Activated CD4-positive, CD25-positive, alpha-beta regulatory T cell treated with anti-CD3 and anti-CD28 coated beads, Interleukin-2, amount 50 U/mL, for 16 hours (primary cell): ENCODE measurements around the gene MT1B.
A peak's percentile ranks its signal among the peaks of the same experiment; 100 is the strongest.
"Not testable (repeated sequence)": the region's sequence is repeated elsewhere in the genome, so short reads cannot be mapped to it uniquely, and the experiment has no call there.

ENCODE experiments used
- DNase-seq: peaks from one replicate; pipeline ENCODE4 v3.0.0-alpha.2; 2020; ENCODE audit warnings: low read depth, low spot score

Gene MT1B

GRCh38 chr16:56637814-56638750 lies 13.6 kb upstream of the MT1B start, which contains the start of gene MT1A:
TSS of gene MT1A (plus strand) at chr16:56638666. CDS start at chr16:56638739, 73 bp downstream.
- no peak for DNase-seq

DNA sequence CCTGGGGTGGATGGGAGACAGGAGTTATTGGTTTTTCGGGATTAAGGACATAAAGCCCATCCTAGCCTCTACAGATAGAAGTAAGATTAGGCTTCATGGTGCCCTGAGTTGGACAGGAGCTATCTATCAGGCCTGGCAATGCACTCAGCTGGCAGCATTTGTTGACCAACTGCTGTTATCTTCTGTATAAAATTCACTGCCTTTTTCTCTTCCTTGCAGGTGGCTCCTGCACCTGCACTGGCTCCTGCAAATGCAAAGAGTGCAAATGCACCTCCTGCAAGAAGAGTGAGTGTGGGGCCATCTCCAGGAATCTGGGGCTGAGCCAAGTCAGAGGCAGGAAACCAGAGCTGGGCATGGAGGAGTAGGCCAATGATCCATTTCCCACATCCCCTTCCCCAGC lies 12.6 kb upstream of the MT1B start:
- DNase-seq = no peak

- DNase-seq = no peak
These were observed 11.6 kb upstream of the MT1B start for GRCh38 chr16:56640076-56640475.

- no peak for DNase-seq
These were observed 10.5 kb upstream of the MT1B start for GRCh38 chr16:56641166-56641565.

- peak; percentile 24 for DNase-seq
These were observed 8.5 kb upstream of the MT1B start for GRCh38 chr16:56643080-56643778.

- DNase-seq = no peak
These were observed 7.9 kb upstream of the MT1B start for GRCh38 chr16:56643833-56644232.

DNA sequence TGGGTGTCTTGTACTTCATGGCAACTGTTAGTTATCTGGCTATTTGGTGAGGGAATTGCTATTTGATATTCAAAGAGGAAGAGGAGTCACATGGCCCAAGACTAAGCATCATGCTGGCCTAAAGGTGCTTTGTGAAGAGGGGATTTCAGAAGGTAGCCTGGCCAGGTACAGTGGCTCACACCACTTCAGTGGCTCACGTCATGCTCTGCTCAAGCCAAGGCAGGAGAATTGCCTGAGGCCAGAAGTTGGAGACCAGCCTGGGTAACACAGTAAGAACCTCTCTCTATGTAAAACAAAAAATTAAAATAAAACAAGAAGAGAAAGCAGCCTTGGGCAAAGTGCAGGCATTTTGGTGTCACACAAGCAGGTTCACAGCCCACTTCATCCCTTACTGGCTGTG lies 6.4 kb upstream of the MT1B start:
- no peak for DNase-seq

GRCh38 chr16:56645838-56646237 lies 5.8 kb upstream of the MT1B start:
- DNase-seq = no peak

DNA sequence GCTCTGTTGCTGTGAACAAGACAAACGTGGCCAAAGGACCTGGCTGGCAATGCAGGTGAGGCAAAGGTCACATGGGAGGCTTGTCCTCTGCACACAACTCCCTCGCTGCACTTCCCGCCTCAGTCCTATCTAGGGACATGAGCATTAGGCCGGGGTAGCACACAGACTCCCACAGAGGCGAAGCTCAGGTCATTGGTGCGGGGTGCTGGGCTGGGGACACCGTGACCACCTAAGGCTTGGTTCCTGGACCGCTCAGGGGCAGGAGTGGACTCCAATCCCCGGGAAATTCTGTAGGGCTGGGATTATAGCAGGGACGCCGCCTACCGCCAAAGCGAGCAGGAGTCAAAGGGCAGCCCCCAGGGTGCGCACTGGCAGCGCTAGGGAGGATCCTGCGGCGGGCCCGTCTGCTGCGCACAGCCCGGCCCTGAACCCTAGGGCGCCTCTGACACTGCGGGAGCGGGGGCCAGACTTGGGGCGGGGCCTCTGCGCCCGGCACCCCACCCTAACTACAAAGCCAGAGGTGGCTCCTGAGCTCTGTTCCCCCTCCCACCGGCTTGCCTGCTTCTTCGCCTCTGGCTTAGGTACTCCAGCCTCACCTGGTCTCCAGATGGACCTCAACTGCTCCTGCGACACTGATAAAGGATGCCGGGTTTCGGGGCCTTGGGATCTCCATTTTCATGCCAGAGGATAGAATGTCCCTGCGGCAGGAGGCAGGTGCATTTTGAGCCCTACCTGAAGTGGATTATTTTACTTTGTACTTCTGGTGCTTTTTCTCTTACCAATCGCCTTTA lies 3.9 kb upstream of the MT1B start:
- DNase-seq = no peak

DNA sequence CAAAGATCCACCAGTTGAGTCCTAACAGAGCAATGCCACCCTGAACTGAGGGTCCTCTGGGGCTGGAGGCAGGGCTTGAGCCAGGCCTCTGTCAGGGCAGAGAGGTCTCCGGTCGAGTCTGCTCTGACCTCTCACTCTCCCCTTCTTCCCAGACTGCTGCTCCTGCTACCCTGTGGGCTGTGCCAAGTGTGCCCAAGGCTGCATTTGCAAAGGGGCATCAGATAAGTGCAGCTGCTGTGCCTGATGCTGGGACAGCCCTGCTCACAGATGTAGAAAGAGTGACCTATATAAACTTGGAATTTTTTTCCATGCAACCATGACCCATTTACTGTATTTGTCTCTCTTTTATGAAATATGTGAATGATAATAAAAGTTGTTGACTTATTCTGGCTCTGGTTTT lies 2.4 kb upstream of the MT1B start:
- no peak for DNase-seq

GRCh38 chr16:56649820-56650219 lies 1.9 kb upstream of the MT1B start:
- no peak for DNase-seq

DNA sequence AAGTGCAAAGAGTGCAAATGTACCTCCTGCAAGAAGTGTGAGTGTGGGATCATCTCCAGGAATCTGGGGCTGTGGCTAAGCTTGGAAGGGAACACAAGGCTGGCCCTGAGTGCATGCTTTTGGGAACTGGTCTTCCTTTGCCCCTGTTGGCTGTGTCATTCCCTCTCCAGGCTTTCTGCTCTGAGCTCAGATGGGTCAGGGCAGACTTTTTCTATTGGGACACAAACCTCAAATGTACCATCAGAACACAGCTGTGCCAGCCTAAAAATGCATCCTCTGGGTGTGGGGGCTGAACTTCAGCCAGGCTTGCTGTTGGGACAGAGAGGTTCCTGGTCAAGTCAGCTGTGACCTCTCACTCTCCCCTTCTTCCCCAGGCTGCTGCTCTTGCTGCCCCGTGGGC lies 914 bp downstream of the MT1B start:
- no peak for DNase-seq

DNA sequence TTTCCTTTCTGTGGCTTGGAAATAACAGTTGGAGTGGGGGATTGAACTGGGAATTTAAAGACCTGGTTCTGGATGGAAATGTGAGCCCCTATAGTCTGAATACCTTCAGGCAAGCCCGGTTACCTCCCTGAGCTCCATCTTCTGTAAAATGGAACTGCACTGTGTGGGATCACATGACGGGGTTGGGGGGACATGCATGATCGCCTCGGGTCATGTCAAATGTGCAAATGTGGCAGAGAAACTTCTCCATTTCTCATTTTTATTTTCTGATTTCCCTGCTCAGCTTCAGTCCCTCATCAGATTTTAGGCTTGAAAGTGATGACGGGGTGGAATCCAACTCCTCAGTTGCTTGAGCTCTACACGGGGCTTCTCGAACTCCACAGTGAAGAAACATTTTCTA lies 1.5 kb downstream of the MT1B start:
- no peak for DNase-seq

GRCh38 chr16:56657555-56658326 lies 6.1 kb downstream of the MT1B start, which contains the start of gene MT1F:
TSS of gene MT1F (plus strand) at chr16:56657959. CDS start at chr16:56658059, 100 bp downstream.
- peak; percentile 38 for DNase-seq

DNA sequence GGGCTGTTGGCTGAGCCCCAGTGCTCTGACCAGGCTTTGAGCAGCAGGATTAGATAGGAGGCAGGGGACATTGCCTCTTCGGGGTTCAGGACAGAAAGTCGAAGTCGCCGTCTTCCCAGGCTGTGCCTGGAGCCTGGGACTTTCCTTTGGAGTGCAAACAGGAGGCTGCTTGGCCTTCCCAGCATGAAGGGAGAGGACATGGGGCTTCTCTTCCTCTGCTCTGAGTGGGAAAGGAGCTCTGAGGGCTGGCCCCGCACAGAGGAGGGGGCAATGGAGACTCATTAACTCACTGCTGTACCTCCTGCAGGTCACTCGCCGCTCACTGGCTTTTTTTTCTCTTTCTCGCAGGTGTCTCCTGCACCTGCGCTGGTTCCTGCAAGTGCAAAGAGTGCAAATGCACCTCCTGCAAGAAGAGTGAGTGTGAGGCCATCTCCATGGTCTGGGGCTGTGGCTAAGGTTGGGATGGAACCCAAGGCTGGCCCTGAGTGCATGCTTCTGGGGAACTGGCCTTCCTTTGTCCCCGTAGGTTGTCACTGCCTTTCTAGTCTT lies 6.7 kb downstream of the MT1B start:
- DNase-seq = no peak

- no peak for DNase-seq
These were observed 11.0 kb downstream of the MT1B start for GRCh38 chr16:56662357-56663354.

DNA sequence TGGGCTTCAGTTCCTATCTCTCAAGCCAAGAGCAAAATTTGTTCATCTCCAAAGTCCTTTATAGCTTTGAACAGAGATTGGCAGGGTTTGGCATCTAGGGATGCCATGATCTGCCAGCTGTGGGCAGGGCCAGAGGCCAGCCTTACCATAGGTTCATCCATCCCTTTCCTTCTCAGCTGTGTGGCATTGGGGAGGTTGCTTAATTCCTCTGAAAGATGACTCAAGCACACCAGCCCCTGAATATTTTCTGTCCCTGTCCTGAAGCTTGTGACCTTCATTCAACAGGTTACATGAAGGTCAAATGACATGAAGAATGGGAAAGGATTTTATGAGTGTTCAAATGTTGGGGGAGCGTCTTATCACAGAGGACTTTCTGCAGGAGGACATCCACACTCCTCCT lies 12.8 kb downstream of the MT1B start:
- DNase-seq = no peak

DNA sequence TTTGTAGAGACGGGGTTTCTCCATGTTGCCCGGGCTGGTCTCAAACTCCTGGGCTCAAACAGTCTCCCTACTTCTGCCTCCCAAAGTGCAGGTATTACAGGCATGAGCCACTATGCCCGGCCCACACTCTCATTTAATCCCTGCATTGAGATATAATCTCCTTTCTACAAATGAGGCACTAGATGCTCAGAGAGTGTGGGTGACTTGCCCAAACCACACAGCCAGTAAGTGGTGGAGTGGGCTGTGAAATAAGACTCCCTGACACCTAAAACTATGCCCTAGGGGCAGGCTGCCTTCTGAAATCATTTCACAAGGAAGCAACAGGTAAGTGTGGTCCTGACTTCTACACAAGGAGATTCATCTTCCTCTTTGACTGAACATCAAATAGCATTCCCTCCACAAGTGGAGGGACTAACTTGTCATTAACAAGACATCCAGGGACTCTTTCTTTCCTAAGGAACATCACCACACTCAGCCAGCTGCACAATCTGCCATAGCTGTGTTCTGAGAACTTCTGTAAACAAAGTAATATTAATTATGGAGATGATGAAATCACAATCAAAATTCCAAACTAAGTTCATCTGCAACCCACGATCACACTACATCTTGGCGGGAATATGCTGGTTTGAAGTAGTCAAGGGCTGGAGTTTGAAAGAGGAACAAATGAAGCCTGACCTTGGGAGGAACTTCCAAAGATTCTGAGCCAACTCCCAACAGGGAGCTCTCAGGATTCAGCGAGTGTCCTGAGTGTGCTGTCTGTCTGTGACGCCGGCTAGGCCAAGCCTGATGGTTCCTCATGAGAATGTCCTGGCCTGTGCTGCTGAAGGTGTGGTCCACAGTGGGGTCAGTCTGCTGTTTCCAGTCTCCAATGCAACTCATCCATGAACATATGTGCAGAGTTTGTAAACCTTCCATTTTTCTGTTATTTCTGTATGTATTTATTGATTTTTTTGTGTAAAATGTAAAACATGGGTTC lies 13.9 kb downstream of the MT1B start:
- not testable (repeated sequence) for DNase-seq
